Brain microvascular endothelial cell (primary cell): ENCODE results near the gene KRTAP5-9.
"Not testable (repeated sequence)": the region's sequence is repeated elsewhere in the genome, so short reads cannot be mapped to it uniquely, and the experiment has no call there.

Experiments
- DNase-seq: peaks from one replicate; pipeline ENCODE4 v3.0.0-alpha.2; 2020
- H3K27ac ChIP-seq: fragments of 250-450 bp; sonication (Bioruptor Pico); 2 replicates; pipeline ENCODE4 v1.5.1; 2020; ENCODE audit warnings: mild to moderate bottlenecking, moderate library complexity
- H3K27me3 ChIP-seq: fragments of 250-450 bp; sonication (Bioruptor Pico); replicated peaks from 2 replicates; pipeline ENCODE4 v1.5.1; 2020; ENCODE audit warnings: mild to moderate bottlenecking
- H3K36me3 ChIP-seq: fragments of 250-450 bp; sonication (Bioruptor Pico); replicated peaks from 2 replicates; pipeline ENCODE4 v1.5.1; 2020; ENCODE audit warnings: mild to moderate bottlenecking
- H3K4me3 ChIP-seq: 2 replicates; pipeline ENCODE4 v1.5.1; 2011; ENCODE audit warnings: low read depth, mild to moderate bottlenecking, control low read depth, low read length, moderate library complexity
- in situ Hi-C: cut with HindIII; loops from 2 replicates; pipeline ENCODE4 v1.10.0; 2017; ENCODE audit warnings: low sequenced_read_pairs, low pct_ligation_motif_present
- TF ChIP-seq, protein P1 (sequence below): IDR thresholded peaks from 2 replicates; pipeline ENCODE4 v1.5.1; 2011; ENCODE audit warnings: low read depth, mild to moderate bottlenecking, moderate library complexity, low read length, control low read depth, inconsistent platforms; ENCODE audit errors: missing control alignments

Gene KRTAP5-9

DNA sequence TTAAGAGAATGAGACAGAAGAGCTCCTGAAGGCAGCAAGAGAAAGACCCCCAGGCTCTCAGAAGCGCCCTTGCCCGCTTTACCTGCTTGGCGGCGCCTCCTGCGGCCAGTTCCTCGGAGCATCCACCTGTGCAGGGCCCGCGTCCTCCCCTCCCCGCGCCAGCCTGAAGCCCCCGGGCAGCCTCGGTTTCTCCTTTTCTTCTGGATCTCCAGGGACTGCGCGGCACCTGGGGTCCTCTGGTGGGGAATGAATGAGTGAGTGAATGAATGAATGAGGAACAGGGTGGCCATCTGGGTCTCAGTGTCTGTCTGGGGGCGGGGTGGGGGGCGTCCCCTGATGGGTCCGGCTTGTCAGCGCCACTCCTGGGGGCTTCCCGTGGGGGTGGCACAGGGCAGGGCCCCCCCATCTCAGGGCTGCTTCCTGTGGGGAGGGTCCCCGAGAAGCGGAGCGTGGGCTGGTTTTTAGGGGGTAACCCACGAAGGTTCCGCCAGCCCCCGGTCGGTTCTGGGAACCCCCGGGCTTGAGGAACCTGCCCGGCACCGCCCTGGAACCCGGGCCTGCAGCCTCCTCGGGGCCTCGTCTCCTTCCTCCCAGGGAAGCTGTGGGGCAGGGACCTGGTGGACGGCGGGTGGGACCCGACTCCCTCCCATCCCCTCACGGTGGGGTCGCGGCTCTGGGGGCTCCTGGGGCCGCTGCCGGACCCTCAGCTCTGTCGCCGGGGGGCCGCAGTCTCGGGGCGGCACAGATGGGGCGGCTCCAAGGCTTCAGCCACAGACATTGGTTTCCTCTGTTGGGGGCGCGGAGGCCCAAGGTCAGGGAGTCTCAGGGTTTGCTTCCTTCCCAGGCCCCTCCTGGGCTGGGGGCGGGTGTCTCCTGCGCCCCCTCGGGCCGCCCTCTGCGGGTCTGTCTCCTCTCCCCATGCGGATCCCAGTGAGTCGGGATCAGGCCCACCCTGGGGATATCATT is 29.4 kb upstream of the KRTAP5-9 start:
- TF ChIP-seq, protein P1, sequence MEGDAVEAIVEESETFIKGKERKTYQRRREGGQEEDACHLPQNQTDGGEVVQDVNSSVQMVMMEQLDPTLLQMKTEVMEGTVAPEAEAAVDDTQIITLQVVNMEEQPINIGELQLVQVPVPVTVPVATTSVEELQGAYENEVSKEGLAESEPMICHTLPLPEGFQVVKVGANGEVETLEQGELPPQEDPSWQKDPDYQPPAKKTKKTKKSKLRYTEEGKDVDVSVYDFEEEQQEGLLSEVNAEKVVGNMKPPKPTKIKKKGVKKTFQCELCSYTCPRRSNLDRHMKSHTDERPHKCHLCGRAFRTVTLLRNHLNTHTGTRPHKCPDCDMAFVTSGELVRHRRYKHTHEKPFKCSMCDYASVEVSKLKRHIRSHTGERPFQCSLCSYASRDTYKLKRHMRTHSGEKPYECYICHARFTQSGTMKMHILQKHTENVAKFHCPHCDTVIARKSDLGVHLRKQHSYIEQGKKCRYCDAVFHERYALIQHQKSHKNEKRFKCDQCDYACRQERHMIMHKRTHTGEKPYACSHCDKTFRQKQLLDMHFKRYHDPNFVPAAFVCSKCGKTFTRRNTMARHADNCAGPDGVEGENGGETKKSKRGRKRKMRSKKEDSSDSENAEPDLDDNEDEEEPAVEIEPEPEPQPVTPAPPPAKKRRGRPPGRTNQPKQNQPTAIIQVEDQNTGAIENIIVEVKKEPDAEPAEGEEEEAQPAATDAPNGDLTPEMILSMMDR, result no peak
- no peak overlapping the region for H3K27ac ChIP-seq
- H3K27me3 ChIP-seq, result no peaks in the 10 kb centered on the region
- H3K4me3 ChIP-seq, result no peak overlapping the region
- no peaks in the 10 kb centered on the region for H3K36me3 ChIP-seq
- no peak for DNase-seq
- in situ Hi-C loops, result no loop called here

GRCh38 chr11:71519546-71519945 is 28.7 kb upstream of the KRTAP5-9 start:
- DNase-seq, result no peak

GRCh38 chr11:71525188-71525937 is 22.9 kb upstream of the KRTAP5-9 start:
- H3K27ac ChIP-seq, result no peak overlapping the region
- no peaks in the 10 kb centered on the region for H3K27me3 ChIP-seq
- no peak overlapping the region for H3K4me3 ChIP-seq
- TF ChIP-seq, protein P1, result no peak
- in situ Hi-C loops, result no loop called here
- no peak for DNase-seq
- H3K36me3 ChIP-seq, result no peaks in the 10 kb centered on the region

More at GRCh38 chr11:71519546-71519945, 28.7 kb upstream of the KRTAP5-9 start:
- Histone ChIP-seq H3K4me3 (no peak overlapping the region), H3K27me3 (no peaks in the 10 kb centered on the region), H3K36me3 (no peaks in the 10 kb centered on the region), H3K27ac (no peak overlapping the region)
- in situ Hi-C loops, result no loop called here
- TF ChIP-seq, protein P1, result no peak

GRCh38 chr11:71525938-71526495 is 22.2 kb upstream of the KRTAP5-9 start:
- H3K27ac ChIP-seq, result no peak overlapping the region
- no peak for DNase-seq
- no peaks in the 10 kb centered on the region for H3K36me3 ChIP-seq
- in situ Hi-C loops, result no loop called here
- H3K4me3 ChIP-seq, result no peak overlapping the region
- TF ChIP-seq, protein P1, result no peak
- no peaks in the 10 kb centered on the region for H3K27me3 ChIP-seq

- H3K36me3 ChIP-seq, H3K4me3 ChIP-seq, H3K27me3 ChIP-seq, DNase-seq, H3K27ac ChIP-seq, in situ Hi-C loops: not testable (repeated sequence)
These were observed 21.2 kb upstream of the KRTAP5-9 start, which contains the start of gene KRTAP5-7 for GRCh38 chr11:71526796-71527575. Gene KRTAP5-7 (plus strand): TSS chr11:71527267. CDS start chr11:71527301, 34 bp downstream.
